K562 (cell line): ENCODE measurements around the gene METRN. TPM values are rescaled to one million over a fixed set of nuclear protein-coding genes. Genes with fewer than 3 reads are reported as not detected.

Source experiments
- CBX8 ChIP-seq: fragments of 200-600 bp; sonication (generic); IDR thresholded peaks from 2 replicates; pipeline ENCODE4 v1.6.1; 2012; ENCODE audit warnings: borderline replicate concordance, mixed run types, low read depth, mild to moderate bottlenecking, moderate library complexity, mixed read lengths, low read length, control low read depth, inconsistent platforms; ENCODE audit not compliant: poor library complexity, severe bottlenecking; ENCODE audit errors: extremely low read depth
- CREM ChIP-seq: IDR thresholded peaks from 2 replicates; pipeline ENCODE4 v1.6.1; 2014; ENCODE audit warnings: antibody characterized with exemption, low read depth
- E2F3 ChIP-seq: fragments of 250-450 bp; sonication (Bioruptor Pico); IDR thresholded peaks from 2 replicates; pipeline ENCODE4 v1.4.0; 2020; ENCODE audit warnings: mild to moderate bottlenecking
- ESRRA ChIP-seq: fragments of 450-650 bp; IDR thresholded peaks from 2 replicates; pipeline ENCODE4 v1.6.1; 2014; ENCODE audit warnings: low read depth, mild to moderate bottlenecking, moderate library complexity, borderline replicate concordance
- ETV1 ChIP-seq: fragments of 450-650 bp; conservative IDR thresholded peaks from 2 replicates; pipeline ENCODE4 v1.6.1; 2016; ENCODE audit warnings: missing genetic modification characterization, control low read depth, low read depth, missing compliant biosample characterization
- HCFC1 ChIP-seq: IDR thresholded peaks from 2 replicates; pipeline ENCODE4 v1.6.1; 2012; ENCODE audit warnings: low read depth, low read length, improper control_type of control experiment
- HMGN3 ChIP-seq: IDR thresholded peaks from 2 replicates; pipeline ENCODE4 v1.6.1; 2011; ENCODE audit warnings: borderline replicate concordance, low read depth, mild to moderate bottlenecking, mixed read lengths, low read length; ENCODE audit not compliant: insufficient read length; ENCODE audit errors: extremely low read depth
- KDM4B ChIP-seq, 2 experiments: fragments of 450-650 bp in 1 of 2; sonication (generic) in 1 of 2; IDR thresholded peaks; 2 replicates each; pipeline ENCODE4 v1.6.1; 2016 to 2017; ENCODE audit warnings: borderline replicate concordance in 2 of 2, antibody characterized with exemption in 1 of 2, low read depth in 1 of 2, mild to moderate bottlenecking in 1 of 2
- KLF6 ChIP-seq: fragments of 250-450 bp; sonication (Bioruptor Pico); IDR thresholded peaks from 2 replicates; pipeline ENCODE4 v1.4.0; 2020; ENCODE audit warnings: mild to moderate bottlenecking, moderate library complexity, borderline replicate concordance
- NFIX ChIP-seq: fragments of 250-450 bp; sonication (Bioruptor Pico); IDR thresholded peaks from 2 replicates; pipeline ENCODE4 v1.4.0; 2020; ENCODE audit warnings: low read depth, mild to moderate bottlenecking, moderate library complexity
- PHB2 ChIP-seq: fragments of 450-650 bp; IDR thresholded peaks from 2 replicates; pipeline ENCODE4 v1.6.1; 2017; ENCODE audit warnings: low read depth
- SLC30A9 ChIP-seq: fragments of 250-450 bp; sonication (Bioruptor Pico); IDR thresholded peaks from 2 replicates; pipeline ENCODE4 v1.8.0; 2022; ENCODE audit warnings: mild to moderate bottlenecking, moderate library complexity
- TFAM ChIP-seq: fragments of 250-450 bp; sonication (Bioruptor Pico); conservative IDR thresholded peaks from 2 replicates; pipeline ENCODE4 v1.5.0; 2021; ENCODE audit warnings: mild to moderate bottlenecking, moderate library complexity
- ZBTB7A ChIP-seq: IDR thresholded peaks from 2 replicates; pipeline ENCODE4 v1.6.1; 2011; ENCODE audit warnings: low read depth, mild to moderate bottlenecking, low read length, moderate library complexity, borderline replicate concordance; ENCODE audit not compliant: control insufficient read depth
- ZC3H8 ChIP-seq: fragments of 450-650 bp; IDR thresholded peaks from 2 replicates; pipeline ENCODE4 v1.6.1; 2017
- ZNF165 ChIP-seq: fragments of 250-450 bp; sonication (Bioruptor Pico); IDR thresholded peaks from 2 replicates; pipeline ENCODE4 v1.4.0; 2020; ENCODE audit warnings: borderline replicate concordance
- ZNF586 ChIP-seq: fragments of 450-650 bp; formaldehyde crosslinking; conservative IDR thresholded peaks from 2 replicates; pipeline ENCODE4 v1.4.0; 2020; ENCODE audit warnings: mild to moderate bottlenecking, moderate library complexity
- ZNF644 ChIP-seq: fragments of 200-800 bp; sonication (Bioruptor generic); IDR thresholded peaks from 2 replicates; pipeline ENCODE4 v1.6.1; 2016; ENCODE audit warnings: low read depth, missing genetic modification characterization, missing compliant biosample characterization
- polyA plus RNA-seq, 8 experiments: library from polyadenylated mRNA; depleted of rRNA in 4 of 8; stranded (reverse) in 5 of 8; unstranded in 3 of 8; fragments of >200 nt; fragmentation: Nextera tagmentation in 2 of 8; fragmentation: Illumina TruSeq in 1 of 8; extraction: Ambion mirVana in 2 of 8; extraction: Trizol in 1 of 8; gene quantifications; 2 replicates each; pipeline versions ENCODE4 v1.2.1 to v1.2.3, GENCODE V29; 2011 to 2014; ENCODE audit warnings: inconsistent platforms in 1 of 8, missing spikeins in 1 of 8
- total RNA-seq, 7 experiments: library from RNA; depleted of rRNA in 6 of 7; stranded (reverse); fragments of >200 nt in 6 of 7; fragmentation: Illumina TruSeq in 2 of 7; extraction: Trizol in 2 of 7; gene quantifications; 2 replicates each; pipeline versions ENCODE4 v1.2.1 to v1.2.3, GENCODE V29; 2011 to 2021; ENCODE audit warnings: low replicate concordance in 1 of 7
- TF ChIP-seq, protein P1 (sequence below): fragments of 450-650 bp; IDR thresholded peaks from 2 replicates; pipeline ENCODE4 v1.7.1; 2018; ENCODE audit warnings: mild to moderate bottlenecking, low read depth; ENCODE audit not compliant: partially characterized antibody
- TF ChIP-seq, protein P2 (sequence below): sonication (generic); formaldehyde crosslinking; IDR thresholded peaks from 2 replicates; pipeline ENCODE4 v1.8.0; 2022; ENCODE audit warnings: mild to moderate bottlenecking, low read depth, missing genetic modification reagents
- TF ChIP-seq, protein P3 (sequence below), 2 experiments: fragments of 200-800 bp in 1 of 2; sonication (Bioruptor generic) in 1 of 2; sonication (generic) in 1 of 2; formaldehyde crosslinking in 1 of 2; IDR thresholded peaks in 1 of 2; conservative IDR thresholded peaks in 1 of 2; 2 replicates each; pipeline versions ENCODE4 v1.5.0 to v1.6.1; 2016 to 2020; ENCODE audit warnings: missing compliant biosample characterization in 1 of 2, missing genetic modification characterization in 1 of 2, missing genetic modification reagents in 1 of 2

Gene METRN
- total and polyA plus RNA-seq, 9 of the 15 experiments (the other 6 are each of a cell fraction or from before 2014, with no cell fraction given): 0.20 to 89.8 (median 15.4) TPM

DNA sequence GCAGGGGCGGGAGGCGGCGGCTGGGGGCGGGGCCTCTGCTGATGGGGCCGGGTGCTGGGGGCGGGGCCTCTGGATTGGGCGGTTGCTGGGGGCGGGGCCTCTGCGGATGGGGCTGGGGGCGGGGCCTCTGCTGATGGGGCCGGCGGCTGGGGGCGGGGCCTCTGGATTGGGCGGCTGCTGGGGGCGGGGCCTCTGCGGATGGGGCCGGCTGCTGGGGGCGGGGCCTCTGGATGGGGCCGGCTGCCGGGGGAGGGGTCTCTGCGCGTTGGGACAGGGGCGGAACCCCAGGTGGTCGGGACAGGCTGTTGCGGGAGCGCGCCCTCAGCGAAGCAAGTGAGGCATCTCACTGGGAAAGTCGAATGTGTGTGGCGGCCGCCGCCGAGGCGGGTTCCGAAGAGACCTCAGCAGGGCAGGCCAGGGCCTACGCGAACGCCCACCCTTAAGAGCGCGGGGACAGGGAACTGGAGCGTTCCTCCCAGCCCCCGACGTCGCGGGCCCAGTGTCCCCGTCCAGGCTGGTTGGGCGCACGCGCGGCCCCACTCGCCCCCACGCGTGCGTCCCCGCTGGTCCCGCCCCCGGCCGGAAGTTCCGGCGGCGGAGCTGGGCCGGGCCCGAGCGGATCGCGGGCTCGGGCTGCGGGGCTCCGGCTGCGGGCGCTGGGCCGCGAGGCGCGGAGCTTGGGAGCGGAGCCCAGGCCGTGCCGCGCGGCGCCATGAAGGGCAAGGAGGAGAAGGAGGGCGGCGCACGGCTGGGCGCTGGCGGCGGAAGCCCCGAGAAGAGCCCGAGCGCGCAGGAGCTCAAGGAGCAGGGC is 34.9 kb upstream of the METRN start, which contains the start of gene STUB1 (continued):
- TF ChIP-seq, protein P1, sequence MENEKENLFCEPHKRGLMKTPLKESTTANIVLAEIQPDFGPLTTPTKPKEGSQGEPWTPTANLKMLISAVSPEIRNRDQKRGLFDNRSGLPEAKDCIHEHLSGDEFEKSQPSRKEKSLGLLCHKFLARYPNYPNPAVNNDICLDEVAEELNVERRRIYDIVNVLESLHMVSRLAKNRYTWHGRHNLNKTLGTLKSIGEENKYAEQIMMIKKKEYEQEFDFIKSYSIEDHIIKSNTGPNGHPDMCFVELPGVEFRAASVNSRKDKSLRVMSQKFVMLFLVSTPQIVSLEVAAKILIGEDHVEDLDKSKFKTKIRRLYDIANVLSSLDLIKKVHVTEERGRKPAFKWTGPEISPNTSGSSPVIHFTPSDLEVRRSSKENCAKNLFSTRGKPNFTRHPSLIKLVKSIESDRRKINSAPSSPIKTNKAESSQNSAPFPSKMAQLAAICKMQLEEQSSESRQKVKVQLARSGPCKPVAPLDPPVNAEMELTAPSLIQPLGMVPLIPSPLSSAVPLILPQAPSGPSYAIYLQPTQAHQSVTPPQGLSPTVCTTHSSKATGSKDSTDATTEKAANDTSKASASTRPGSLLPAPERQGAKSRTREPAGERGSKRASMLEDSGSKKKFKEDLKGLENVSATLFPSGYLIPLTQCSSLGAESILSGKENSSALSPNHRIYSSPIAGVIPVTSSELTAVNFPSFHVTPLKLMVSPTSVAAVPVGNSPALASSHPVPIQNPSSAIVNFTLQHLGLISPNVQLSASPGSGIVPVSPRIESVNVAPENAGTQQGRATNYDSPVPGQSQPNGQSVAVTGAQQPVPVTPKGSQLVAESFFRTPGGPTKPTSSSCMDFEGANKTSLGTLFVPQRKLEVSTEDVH: no peak
- no peak for TF ChIP-seq ZC3H8
- TF ChIP-seq ETV1 (tag): no peak
- TF ChIP-seq HCFC1: 0 out of 2 replicates have a peak, but pooled peaks have one; percentile 27
- no peak for TF ChIP-seq E2F3
- TF ChIP-seq KLF6 (CRISPR knock-in tag): no peak
- no peak for TF ChIP-seq ZNF586 (CRISPR knock-in tag)
- no peak for TF ChIP-seq SLC30A9 (CRISPR knock-in tag)
- peak; percentile 89 for TF ChIP-seq ZBTB7A
- TF ChIP-seq, protein P2, sequence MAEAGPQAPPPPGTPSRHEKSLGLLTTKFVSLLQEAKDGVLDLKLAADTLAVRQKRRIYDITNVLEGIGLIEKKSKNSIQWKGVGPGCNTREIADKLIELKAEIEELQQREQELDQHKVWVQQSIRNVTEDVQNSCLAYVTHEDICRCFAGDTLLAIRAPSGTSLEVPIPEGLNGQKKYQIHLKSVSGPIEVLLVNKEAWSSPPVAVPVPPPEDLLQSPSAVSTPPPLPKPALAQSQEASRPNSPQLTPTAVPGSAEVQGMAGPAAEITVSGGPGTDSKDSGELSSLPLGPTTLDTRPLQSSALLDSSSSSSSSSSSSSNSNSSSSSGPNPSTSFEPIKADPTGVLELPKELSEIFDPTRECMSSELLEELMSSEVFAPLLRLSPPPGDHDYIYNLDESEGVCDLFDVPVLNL (CRISPR knock-in tag): no peak
- no peak for TF ChIP-seq ESRRA
- TF ChIP-seq, protein P3, sequence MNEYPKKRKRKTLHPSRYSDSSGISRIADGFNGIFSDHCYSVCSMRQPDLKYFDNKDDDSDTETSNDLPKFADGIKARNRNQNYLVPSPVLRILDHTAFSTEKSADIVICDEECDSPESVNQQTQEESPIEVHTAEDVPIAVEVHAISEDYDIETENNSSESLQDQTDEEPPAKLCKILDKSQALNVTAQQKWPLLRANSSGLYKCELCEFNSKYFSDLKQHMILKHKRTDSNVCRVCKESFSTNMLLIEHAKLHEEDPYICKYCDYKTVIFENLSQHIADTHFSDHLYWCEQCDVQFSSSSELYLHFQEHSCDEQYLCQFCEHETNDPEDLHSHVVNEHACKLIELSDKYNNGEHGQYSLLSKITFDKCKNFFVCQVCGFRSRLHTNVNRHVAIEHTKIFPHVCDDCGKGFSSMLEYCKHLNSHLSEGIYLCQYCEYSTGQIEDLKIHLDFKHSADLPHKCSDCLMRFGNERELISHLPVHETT (CRISPR knock-in tag; conservative IDR thresholded peaks at IDR 0.05 in 1 of 2, IDR thresholded peaks at IDR 0.05 in 1 of 2): peak in 1 of 2 experiments; percentile 76; a peak in 2 of 4 replicates
- no peak for TF ChIP-seq ZNF644 (tag)
- TF ChIP-seq KDM4B (IDR thresholded peaks at IDR 0.05; ENCODE audit: borderline replicate concordance in 2 of 2, low read depth in 1 of 2): no peak
- TF ChIP-seq HMGN3: peak; percentile 34
- no peak for TF ChIP-seq NFIX (CRISPR knock-in tag)
- no peak for TF ChIP-seq TFAM (CRISPR knock-in tag)
- no peak; the same call in 1 of the 2 replicates for TF ChIP-seq CREM
- no peak for TF ChIP-seq PHB2
- no peak for TF ChIP-seq ZNF165 (CRISPR knock-in tag)
- TF ChIP-seq CBX8: no peak
